Measurements from ENCODE around the gene PARVA. TPM values are rescaled to one million over a fixed set of nuclear protein-coding genes. Genes with fewer than 3 reads are reported as not detected.

PARVA gene
- total RNA-seq, 1 experiment from 2014 or later = 10.4 TPM

GRCh38 chr11:12507391-12507790 lies 130.0 kb downstream of the PARVA start:
- peaks cover 8% of the 10 kb centered on the region; the same call in 1 of the 2 replicates for H3K9me3 Mint-ChIP-seq
- peaks cover 24% of the 10 kb centered on the region for H3K4me1 Mint-ChIP-seq
- TF ChIP-seq, protein P1, sequence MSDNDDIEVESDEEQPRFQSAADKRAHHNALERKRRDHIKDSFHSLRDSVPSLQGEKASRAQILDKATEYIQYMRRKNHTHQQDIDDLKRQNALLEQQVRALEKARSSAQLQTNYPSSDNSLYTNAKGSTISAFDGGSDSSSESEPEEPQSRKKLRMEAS (CRISPR knock-in tag; IDR thresholded peaks at IDR 0.05) = no peak
- TF ChIP-seq NFE2L1 (CRISPR knock-in tag; IDR thresholded peaks at IDR 0.05) = no peak
- no peak for TF ChIP-seq NFYB (CRISPR knock-in tag; conservative IDR thresholded peaks at IDR 0.05; ENCODE audit: low read depth)
- TF ChIP-seq NR1H2 (CRISPR knock-in tag; IDR thresholded peaks at IDR 0.05) = no peak
- TF ChIP-seq CREB1 (CRISPR knock-in tag; IDR thresholded peaks at IDR 0.05) = no peak
- no peak for TF ChIP-seq PREB (CRISPR knock-in tag; IDR thresholded peaks at IDR 0.05; ENCODE audit: borderline replicate concordance)
- no peak for TF ChIP-seq FOXP1 (CRISPR knock-in tag; IDR thresholded peaks at IDR 0.05; ENCODE audit: borderline replicate concordance)
- H3K27ac Mint-ChIP-seq = no peak overlapping the region
- DNase-seq (ENCODE audit: low spot score) (no peak), ATAC-seq (no peak)
- H3K36me3 Mint-ChIP-seq = no peaks in the 10 kb centered on the region
- POLR2A ChIA-PET = no interaction called here
- H3K27me3 Mint-ChIP-seq (ENCODE audit: low read depth) = no peaks in the 10 kb centered on the region
- no peak overlapping the region for H3K4me3 Mint-ChIP-seq
- CTCF ChIA-PET = no interaction called here

- H3K9me3 Mint-ChIP-seq = peaks cover 8% of the 10 kb centered on the region; the same call in 1 of the 2 replicates
- no peak overlapping the region for H3K4me3 Mint-ChIP-seq
- DNase-seq (ENCODE audit: low spot score) = no peak
- peaks cover 24% of the 10 kb centered on the region for H3K4me1 Mint-ChIP-seq
- no peaks in the 10 kb centered on the region for H3K27me3 Mint-ChIP-seq (ENCODE audit: low read depth)
- 0 out of 2 replicates have a peak overlapping the region, but pooled peaks have one; percentile 87 for H3K27ac Mint-ChIP-seq
- TF ChIP-seq, protein P2, sequence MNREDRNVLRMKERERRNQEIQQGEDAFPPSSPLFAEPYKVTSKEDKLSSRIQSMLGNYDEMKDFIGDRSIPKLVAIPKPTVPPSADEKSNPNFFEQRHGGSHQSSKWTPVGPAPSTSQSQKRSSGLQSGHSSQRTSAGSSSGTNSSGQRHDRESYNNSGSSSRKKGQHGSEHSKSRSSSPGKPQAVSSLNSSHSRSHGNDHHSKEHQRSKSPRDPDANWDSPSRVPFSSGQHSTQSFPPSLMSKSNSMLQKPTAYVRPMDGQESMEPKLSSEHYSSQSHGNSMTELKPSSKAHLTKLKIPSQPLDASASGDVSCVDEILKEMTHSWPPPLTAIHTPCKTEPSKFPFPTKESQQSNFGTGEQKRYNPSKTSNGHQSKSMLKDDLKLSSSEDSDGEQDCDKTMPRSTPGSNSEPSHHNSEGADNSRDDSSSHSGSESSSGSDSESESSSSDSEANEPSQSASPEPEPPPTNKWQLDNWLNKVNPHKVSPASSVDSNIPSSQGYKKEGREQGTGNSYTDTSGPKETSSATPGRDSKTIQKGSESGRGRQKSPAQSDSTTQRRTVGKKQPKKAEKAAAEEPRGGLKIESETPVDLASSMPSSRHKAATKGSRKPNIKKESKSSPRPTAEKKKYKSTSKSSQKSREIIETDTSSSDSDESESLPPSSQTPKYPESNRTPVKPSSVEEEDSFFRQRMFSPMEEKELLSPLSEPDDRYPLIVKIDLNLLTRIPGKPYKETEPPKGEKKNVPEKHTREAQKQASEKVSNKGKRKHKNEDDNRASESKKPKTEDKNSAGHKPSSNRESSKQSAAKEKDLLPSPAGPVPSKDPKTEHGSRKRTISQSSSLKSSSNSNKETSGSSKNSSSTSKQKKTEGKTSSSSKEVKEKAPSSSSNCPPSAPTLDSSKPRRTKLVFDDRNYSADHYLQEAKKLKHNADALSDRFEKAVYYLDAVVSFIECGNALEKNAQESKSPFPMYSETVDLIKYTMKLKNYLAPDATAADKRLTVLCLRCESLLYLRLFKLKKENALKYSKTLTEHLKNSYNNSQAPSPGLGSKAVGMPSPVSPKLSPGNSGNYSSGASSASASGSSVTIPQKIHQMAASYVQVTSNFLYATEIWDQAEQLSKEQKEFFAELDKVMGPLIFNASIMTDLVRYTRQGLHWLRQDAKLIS (CRISPR knock-in tag; IDR thresholded peaks at IDR 0.05; ENCODE audit: borderline replicate concordance) = no peak
- TF ChIP-seq KAT7 (CRISPR knock-in tag; IDR thresholded peaks at IDR 0.05; ENCODE audit: borderline replicate concordance) (no peak), ZNF317 (CRISPR knock-in tag; IDR thresholded peaks at IDR 0.05; ENCODE audit: borderline replicate concordance, low read depth) (no peak), NR1H2 (CRISPR knock-in tag; IDR thresholded peaks at IDR 0.05) (no peak), JUN (CRISPR knock-in tag; IDR thresholded peaks at IDR 0.05) (no peak), NFYB (CRISPR knock-in tag; conservative IDR thresholded peaks at IDR 0.05; ENCODE audit: low read depth) (no peak), TEAD4 (CRISPR knock-in tag; IDR thresholded peaks at IDR 0.05) (no peak), ZBTB21 (CRISPR knock-in tag; IDR thresholded peaks at IDR 0.05; ENCODE audit: borderline replicate concordance) (no peak), ZNF281 (CRISPR knock-in tag; IDR thresholded peaks at IDR 0.05) (no peak), E2F1 (CRISPR knock-in tag; IDR thresholded peaks at IDR 0.05) (no peak), STAT6 (CRISPR knock-in tag; conservative IDR thresholded peaks at IDR 0.05; ENCODE audit: low read depth) (no peak), SP1 (CRISPR knock-in tag; conservative IDR thresholded peaks at IDR 0.05) (no peak), ZNF423 (CRISPR knock-in tag; IDR thresholded peaks at IDR 0.05) (no peak)
- TF ChIP-seq, protein P3, sequence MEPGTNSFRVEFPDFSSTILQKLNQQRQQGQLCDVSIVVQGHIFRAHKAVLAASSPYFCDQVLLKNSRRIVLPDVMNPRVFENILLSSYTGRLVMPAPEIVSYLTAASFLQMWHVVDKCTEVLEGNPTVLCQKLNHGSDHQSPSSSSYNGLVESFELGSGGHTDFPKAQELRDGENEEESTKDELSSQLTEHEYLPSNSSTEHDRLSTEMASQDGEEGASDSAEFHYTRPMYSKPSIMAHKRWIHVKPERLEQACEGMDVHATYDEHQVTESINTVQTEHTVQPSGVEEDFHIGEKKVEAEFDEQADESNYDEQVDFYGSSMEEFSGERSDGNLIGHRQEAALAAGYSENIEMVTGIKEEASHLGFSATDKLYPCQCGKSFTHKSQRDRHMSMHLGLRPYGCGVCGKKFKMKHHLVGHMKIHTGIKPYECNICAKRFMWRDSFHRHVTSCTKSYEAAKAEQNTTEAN (CRISPR knock-in tag; IDR thresholded peaks at IDR 0.05) = no peak
- no peaks in the 10 kb centered on the region for H3K36me3 Mint-ChIP-seq
- POLR2A ChIA-PET = no interaction called here
- no peak for ATAC-seq
- CTCF ChIA-PET = no interaction called here
Measured at GRCh38 chr11:12508151-12508751, 130.9 kb downstream of the PARVA start.

Measured in WTC11 (cell line).